ENCODE results near the gene WAPL. TPM values are rescaled to one million over a fixed set of nuclear protein-coding genes. Genes with fewer than 3 reads are reported as not detected.

Gene WAPL
- total and polyA plus RNA-seq, 2 of the 4 experiments (the other 2 are of a cell fraction), result 11.5 to 31.7 TPM

GRCh38 chr10:86411281-86411841 lies 110.2 kb downstream of the WAPL start:
- peak overlapping the region; percentile 40; the same call in 1 of the 3 replicates for H2BK15ac ChIP-seq (ENCODE audit: low read depth, low read length)
- no peak overlapping the region for H3K9ac ChIP-seq (ENCODE audit: low read depth, low read length)
- no peaks in the 10 kb centered on the region for H3K36me3 ChIP-seq (ENCODE audit: control insufficient read depth, insufficient read depth, low read length)
- H3K4ac ChIP-seq (ENCODE audit: low read depth, low read length), result peak overlapping the region; percentile 88
- no peaks in the 10 kb centered on the region for H3K79me1 ChIP-seq (ENCODE audit: low read depth in 1 of 2, low read length in 2 of 2)
- peak overlapping the region; percentile 52; the same call in 1 of the 2 replicates for H2AK5ac ChIP-seq (ENCODE audit: low read depth, low read length)
- H3K9me1 ChIP-seq (ENCODE audit: insufficient read depth, low read length), result 0 out of 2 replicates have a peak, but pooled peaks cover 5% of the 10 kb centered on the region
- H3K56ac ChIP-seq (ENCODE audit: extremely low read depth, insufficient read depth, low read length), result peak overlapping the region; percentile 12; the same call in 1 of the 2 replicates
- H2BK20ac ChIP-seq (ENCODE audit: low read depth, low read length), result peak overlapping the region; percentile 92
- peak overlapping the region; percentile 27; the same call in 1 of the 2 replicates for H3K4me2 ChIP-seq (ENCODE audit: low read depth, low read length)
- ChIA-PET CTCF (interaction anchor here (0.9 kb wide), 1 partner anchor 11 kb away, joined by 3 read pairs; no protein-coding TSS in a partner anchor), POLR2A (ENCODE audit: unreplicated experiment) (no interaction called here)
- H3K14ac ChIP-seq (replicated peaks; ENCODE audit: low read depth, low read length), result peak overlapping the region; percentile 94
- no peaks in the 10 kb centered on the region for H3K27me3 ChIP-seq (ENCODE audit: control insufficient read depth, insufficient read depth, low read length)
- H2BK5ac ChIP-seq (ENCODE audit: low read depth, low read length, poor library complexity, severe bottlenecking), result peak overlapping the region; percentile 92
- ATAC-seq (ENCODE audit: low read depth), result peak; percentile 94
- peak overlapping the region; percentile 84 for H2AFZ ChIP-seq (replicated peaks; ENCODE audit: low read length, poor library complexity)
- H3K27ac ChIP-seq (ENCODE audit: insufficient read depth, low read length), result peak overlapping the region; percentile 62; the same call in 1 of the 2 replicates
- H3K18ac ChIP-seq (ENCODE audit: low read depth, low read length), result peak overlapping the region; percentile 63; the same call in 1 of the 2 replicates
- H2AK9ac ChIP-seq (replicated peaks; ENCODE audit: low read depth, low read length, poor library complexity), result peak overlapping the region; percentile 13
- 0% methylated on average over 3 of the region's 7 CpGs; no CpG with 5 or more reads in 1 of the 2 experiments for WGBS, 2 experiments (ENCODE audit: extremely low coverage in 2 of 2, insufficient read length in 1 of 2)
- peaks cover 4% of the 10 kb centered on the region for H3K9me3 ChIP-seq (ENCODE audit: control insufficient read depth, insufficient read depth, low read length)
- peak overlapping the region; percentile 12 to 73; a peak in 2 of 4 replicates for H4K8ac ChIP-seq (ENCODE audit: low read depth in 2 of 2, low read length in 2 of 2)
- peak overlapping the region; percentile 45 for H4K91ac ChIP-seq (ENCODE audit: insufficient read depth, low read depth, low read length)
- H2BK120ac ChIP-seq (ENCODE audit: low read depth, low read length), result peak overlapping the region; percentile 80
- H3K23ac ChIP-seq (ENCODE audit: low read depth, low read length), result peak overlapping the region; percentile 21; the same call in 1 of the 2 replicates
- H4K20me1 ChIP-seq (ENCODE audit: insufficient read depth, low read length), result no peaks in the 10 kb centered on the region
- in situ Hi-C loops (cut with MboI; ENCODE audit: low sequenced_read_pairs) (no loop called here), dilution Hi-C loops (cut with HindIII; ENCODE audit: low sequenced_read_pairs, unreplicated experiment) (no loop called here), intact Hi-C loops (cut with micrococcal nuclease) (no loop called here)
- peaks cover 7% of the 10 kb centered on the region for H3K4me1 ChIP-seq (ENCODE audit: control insufficient read depth, insufficient read depth, low read length)
- BruUV-seq (replicated peaks), result no TSS peak
- no peak overlapping the region for H3K4me3 ChIP-seq (ENCODE audit: insufficient read depth, low read depth, low read length)
- H4K5ac ChIP-seq (ENCODE audit: low read depth, low read length), result peak overlapping the region; percentile 66; the same call in 1 of the 2 replicates
- peak; percentile 86 for DNase-seq
- TF ChIP-seq RCOR1 (IDR thresholded peaks at IDR 0.05; ENCODE audit: insufficient replicate concordance, low read length), result no peak
- TF ChIP-seq SMC3 (IDR thresholded peaks at IDR 0.05; ENCODE audit: low read depth, low read length), result no peak
- TF ChIP-seq, protein P1, sequence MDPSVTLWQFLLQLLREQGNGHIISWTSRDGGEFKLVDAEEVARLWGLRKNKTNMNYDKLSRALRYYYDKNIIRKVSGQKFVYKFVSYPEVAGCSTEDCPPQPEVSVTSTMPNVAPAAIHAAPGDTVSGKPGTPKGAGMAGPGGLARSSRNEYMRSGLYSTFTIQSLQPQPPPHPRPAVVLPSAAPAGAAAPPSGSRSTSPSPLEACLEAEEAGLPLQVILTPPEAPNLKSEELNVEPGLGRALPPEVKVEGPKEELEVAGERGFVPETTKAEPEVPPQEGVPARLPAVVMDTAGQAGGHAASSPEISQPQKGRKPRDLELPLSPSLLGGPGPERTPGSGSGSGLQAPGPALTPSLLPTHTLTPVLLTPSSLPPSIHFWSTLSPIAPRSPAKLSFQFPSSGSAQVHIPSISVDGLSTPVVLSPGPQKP (IDR thresholded peaks at IDR 0.05; ENCODE audit: borderline replicate concordance, low read depth, low read length), result no peak
- 0 out of 2 replicates have a peak, but pooled peaks have one; percentile 19 for TF ChIP-seq MAZ (IDR thresholded peaks at IDR 0.05; ENCODE audit: borderline replicate concordance, low read depth, low read length)
- TF ChIP-seq CHD1 (IDR thresholded peaks at IDR 0.05; ENCODE audit: low read depth, low read length), result no peak
- TF ChIP-seq MAFK (IDR thresholded peaks at IDR 0.05; ENCODE audit: low read depth, low read length), result peak; percentile 57; the same call in 1 of the 2 replicates
- 0 out of 2 replicates have a peak, but pooled peaks have one; percentile 30 for TF ChIP-seq MXI1 (IDR thresholded peaks at IDR 0.05; ENCODE audit: borderline replicate concordance, low read depth, low read length)
- no peak for TF ChIP-seq CTCF (conservative IDR thresholded peaks at IDR 0.05; ENCODE audit: low read depth, low read length)
- TF ChIP-seq RFX5 (IDR thresholded peaks at IDR 0.05; ENCODE audit: low read depth, low read length), result no peak
- peak; percentile 39; the same call in 1 of the 2 replicates for TF ChIP-seq NFE2L2 (IDR thresholded peaks at IDR 0.05; ENCODE audit: low read depth, low read length)
- no peak for TF ChIP-seq FOS (IDR thresholded peaks at IDR 0.05; ENCODE audit: low read depth, low read length)
- no peak for TF ChIP-seq POLR2A (IDR thresholded peaks at IDR 0.05; ENCODE audit: low read depth, low read length)
- no peak for TF ChIP-seq CEBPB (IDR thresholded peaks at IDR 0.05; ENCODE audit: low read depth, low read length)
- TF ChIP-seq USF2 (IDR thresholded peaks at IDR 0.05; ENCODE audit: low read depth, low read length), result no peak

Data from IMR-90 (cell line).